ENCODE data around the gene MARK3.

Gene MARK3

GRCh38 chr14:103450416-103450815 is 65.2 kb downstream of the MARK3 start:
- no peak for TF ChIP-seq CTCF (IDR thresholded peaks at IDR 0.05; ENCODE audit: low read depth, low read length, missing control alignments)
- in situ Hi-C loops (cut with HindIII; ENCODE audit: low sequenced_read_pairs), result no loop called here
- no peak for DNase-seq (ENCODE audit: low read depth)
- no peak overlapping the region for H3K4me3 ChIP-seq (ENCODE audit: low read depth, low read length)

GRCh38 chr14:103451401-103451800 is 66.2 kb downstream of the MARK3 start:
- DNase-seq (ENCODE audit: low read depth), result no peak
- no peak for TF ChIP-seq CTCF (IDR thresholded peaks at IDR 0.05; ENCODE audit: low read depth, low read length, missing control alignments)
- in situ Hi-C loops (cut with HindIII; ENCODE audit: low sequenced_read_pairs), result no loop called here
- no peak overlapping the region for H3K4me3 ChIP-seq (ENCODE audit: low read depth, low read length)

GRCh38 chr14:103453791-103454190 is 68.6 kb downstream of the MARK3 start:
- H3K4me3 ChIP-seq (ENCODE audit: low read depth, low read length), result no peak overlapping the region
- no peak for TF ChIP-seq CTCF (IDR thresholded peaks at IDR 0.05; ENCODE audit: low read depth, low read length, missing control alignments)
- no peak for DNase-seq (ENCODE audit: low read depth)
- in situ Hi-C loops (cut with HindIII; ENCODE audit: low sequenced_read_pairs), result no loop called here

- H3K4me3 ChIP-seq (ENCODE audit: low read depth, low read length), result no peak overlapping the region
- DNase-seq (ENCODE audit: low read depth), result no peak
- no peak for TF ChIP-seq CTCF (IDR thresholded peaks at IDR 0.05; ENCODE audit: low read depth, low read length, missing control alignments)
- in situ Hi-C loops (cut with HindIII; ENCODE audit: low sequenced_read_pairs), result no loop called here
Measured at GRCh38 chr14:103456167-103456835, 71.1 kb downstream of the MARK3 start.

- no peak for DNase-seq (ENCODE audit: low read depth)
- TF ChIP-seq CTCF (IDR thresholded peaks at IDR 0.05; ENCODE audit: low read depth, low read length, missing control alignments), result no peak
- no peak overlapping the region for H3K4me3 ChIP-seq (ENCODE audit: low read depth, low read length)
- in situ Hi-C loops (cut with HindIII; ENCODE audit: low sequenced_read_pairs), result no loop called here
Measured at GRCh38 chr14:103460415-103460814, 75.2 kb downstream of the MARK3 start.

GRCh38 chr14:103463149-103463548 is 77.9 kb downstream of the MARK3 start:
- DNase-seq (ENCODE audit: low read depth), result no peak
- TF ChIP-seq CTCF (IDR thresholded peaks at IDR 0.05; ENCODE audit: low read depth, low read length, missing control alignments), result no peak
- H3K4me3 ChIP-seq (ENCODE audit: low read depth, low read length), result no peak overlapping the region
- in situ Hi-C loops (cut with HindIII; ENCODE audit: low sequenced_read_pairs), result no loop called here

All from astrocyte of the cerebellum (primary cell).